ENCODE data around the gene ARPC4.

The ARPC4 gene

DNA sequence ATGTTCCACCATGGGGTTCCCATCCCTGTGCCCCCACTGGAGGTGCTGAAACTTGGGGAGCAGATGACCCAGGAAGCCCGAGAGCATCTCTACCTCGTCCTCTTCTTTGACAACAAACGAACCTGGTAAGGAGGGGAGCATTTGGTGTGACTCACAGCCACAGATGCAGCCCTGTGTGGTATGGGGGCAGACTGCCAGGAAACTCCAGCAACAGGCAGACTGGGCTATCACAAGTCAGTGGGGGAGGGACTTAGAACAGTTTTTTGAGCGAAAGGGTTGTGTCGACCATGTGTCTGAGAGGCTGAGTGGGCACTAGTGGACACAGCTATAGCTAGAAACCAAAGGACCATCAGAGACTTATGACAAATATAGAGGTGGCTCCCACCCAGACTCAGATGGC, 46.6 kb upstream of the ARPC4 start:
- TF ChIP-seq CREB1 (IDR thresholded peaks at IDR 0.05; ENCODE audit: low read depth) (no peak), EP300 (IDR thresholded peaks at IDR 0.05; ENCODE audit: borderline replicate concordance) (no peak), EGR1 (IDR thresholded peaks at IDR 0.05) (no peak), TEAD4 (IDR thresholded peaks at IDR 0.05) (no peak), RAD21 (IDR thresholded peaks at IDR 0.05; ENCODE audit: low read depth) (no peak), NFIC (IDR thresholded peaks at IDR 0.05) (no peak)
- TF ChIP-seq, protein P1, sequence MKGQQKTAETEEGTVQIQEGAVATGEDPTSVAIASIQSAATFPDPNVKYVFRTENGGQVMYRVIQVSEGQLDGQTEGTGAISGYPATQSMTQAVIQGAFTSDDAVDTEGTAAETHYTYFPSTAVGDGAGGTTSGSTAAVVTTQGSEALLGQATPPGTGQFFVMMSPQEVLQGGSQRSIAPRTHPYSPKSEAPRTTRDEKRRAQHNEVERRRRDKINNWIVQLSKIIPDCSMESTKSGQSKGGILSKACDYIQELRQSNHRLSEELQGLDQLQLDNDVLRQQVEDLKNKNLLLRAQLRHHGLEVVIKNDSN (IDR thresholded peaks at IDR 0.05), result no peak
- TF ChIP-seq, protein P2, sequence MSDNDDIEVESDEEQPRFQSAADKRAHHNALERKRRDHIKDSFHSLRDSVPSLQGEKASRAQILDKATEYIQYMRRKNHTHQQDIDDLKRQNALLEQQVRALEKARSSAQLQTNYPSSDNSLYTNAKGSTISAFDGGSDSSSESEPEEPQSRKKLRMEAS (IDR thresholded peaks at IDR 0.05), result no peak

DNA sequence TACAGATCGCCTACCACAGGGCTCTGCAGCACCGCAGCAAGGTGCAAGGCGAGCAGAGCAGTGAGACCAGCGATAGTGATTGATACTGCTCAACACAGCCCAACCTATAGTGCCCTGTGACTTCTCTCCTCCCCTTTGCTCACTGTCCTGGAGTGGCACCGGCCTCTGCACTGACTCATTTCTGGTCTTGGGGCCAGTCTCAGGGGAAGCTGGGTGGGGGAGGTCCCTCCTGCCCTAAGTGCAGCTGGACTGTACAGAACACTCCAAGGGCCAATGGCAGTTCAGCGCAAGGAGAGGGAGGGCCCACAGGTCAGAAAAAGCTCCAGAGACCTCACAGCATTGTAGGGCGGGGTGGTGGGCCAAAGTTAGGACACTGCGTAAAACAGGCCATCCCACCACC, 45.6 kb upstream of the ARPC4 start:
- TF ChIP-seq TCF12 (IDR thresholded peaks at IDR 0.05; ENCODE audit: low read depth) (no peak), ZBTB7A (IDR thresholded peaks at IDR 0.05; ENCODE audit: low read depth) (no peak), CREB1 (IDR thresholded peaks at IDR 0.05; ENCODE audit: low read depth) (no peak), RAD21 (IDR thresholded peaks at IDR 0.05; ENCODE audit: low read depth) (no peak), EGR1 (IDR thresholded peaks at IDR 0.05) (no peak), NFIC (IDR thresholded peaks at IDR 0.05) (no peak), TEAD4 (IDR thresholded peaks at IDR 0.05) (no peak), EP300 (IDR thresholded peaks at IDR 0.05; ENCODE audit: borderline replicate concordance) (no peak), CEBPB (IDR thresholded peaks at IDR 0.05) (no peak), FOXM1 (IDR thresholded peaks at IDR 0.05; ENCODE audit: borderline replicate concordance, low read depth) (no peak)
- TF ChIP-seq, protein P3, sequence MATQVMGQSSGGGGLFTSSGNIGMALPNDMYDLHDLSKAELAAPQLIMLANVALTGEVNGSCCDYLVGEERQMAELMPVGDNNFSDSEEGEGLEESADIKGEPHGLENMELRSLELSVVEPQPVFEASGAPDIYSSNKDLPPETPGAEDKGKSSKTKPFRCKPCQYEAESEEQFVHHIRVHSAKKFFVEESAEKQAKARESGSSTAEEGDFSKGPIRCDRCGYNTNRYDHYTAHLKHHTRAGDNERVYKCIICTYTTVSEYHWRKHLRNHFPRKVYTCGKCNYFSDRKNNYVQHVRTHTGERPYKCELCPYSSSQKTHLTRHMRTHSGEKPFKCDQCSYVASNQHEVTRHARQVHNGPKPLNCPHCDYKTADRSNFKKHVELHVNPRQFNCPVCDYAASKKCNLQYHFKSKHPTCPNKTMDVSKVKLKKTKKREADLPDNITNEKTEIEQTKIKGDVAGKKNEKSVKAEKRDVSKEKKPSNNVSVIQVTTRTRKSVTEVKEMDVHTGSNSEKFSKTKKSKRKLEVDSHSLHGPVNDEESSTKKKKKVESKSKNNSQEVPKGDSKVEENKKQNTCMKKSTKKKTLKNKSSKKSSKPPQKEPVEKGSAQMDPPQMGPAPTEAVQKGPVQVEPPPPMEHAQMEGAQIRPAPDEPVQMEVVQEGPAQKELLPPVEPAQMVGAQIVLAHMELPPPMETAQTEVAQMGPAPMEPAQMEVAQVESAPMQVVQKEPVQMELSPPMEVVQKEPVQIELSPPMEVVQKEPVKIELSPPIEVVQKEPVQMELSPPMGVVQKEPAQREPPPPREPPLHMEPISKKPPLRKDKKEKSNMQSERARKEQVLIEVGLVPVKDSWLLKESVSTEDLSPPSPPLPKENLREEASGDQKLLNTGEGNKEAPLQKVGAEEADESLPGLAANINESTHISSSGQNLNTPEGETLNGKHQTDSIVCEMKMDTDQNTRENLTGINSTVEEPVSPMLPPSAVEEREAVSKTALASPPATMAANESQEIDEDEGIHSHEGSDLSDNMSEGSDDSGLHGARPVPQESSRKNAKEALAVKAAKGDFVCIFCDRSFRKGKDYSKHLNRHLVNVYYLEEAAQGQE (IDR thresholded peaks at IDR 0.05; ENCODE audit: low read depth), result no peak
- TF ChIP-seq, protein P2 (IDR thresholded peaks at IDR 0.05), result no peak
- TF ChIP-seq, protein P1 (IDR thresholded peaks at IDR 0.05), result no peak

DNA sequence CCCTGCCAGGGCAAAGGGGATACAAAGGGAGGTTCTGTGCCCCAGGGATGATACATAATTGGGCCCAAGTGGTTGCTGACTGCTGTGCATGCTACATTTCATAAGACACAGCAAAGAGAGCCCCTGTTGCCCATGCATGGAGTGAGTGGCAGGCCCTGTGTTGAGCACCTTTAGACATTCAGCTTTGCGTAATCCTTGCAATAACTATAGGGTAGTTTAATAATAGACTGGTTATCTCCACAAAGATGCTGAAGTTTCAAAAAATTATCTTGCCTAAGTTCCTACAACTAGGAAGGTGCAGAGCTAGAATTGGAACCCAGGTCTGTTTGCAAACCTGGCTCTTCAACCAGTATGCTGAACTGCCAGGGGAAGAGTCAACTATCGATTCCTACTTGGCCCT, 44.9 kb upstream of the ARPC4 start:
- TF ChIP-seq TEAD4 (IDR thresholded peaks at IDR 0.05) (no peak), ZBTB7A (IDR thresholded peaks at IDR 0.05; ENCODE audit: low read depth) (no peak), EP300 (IDR thresholded peaks at IDR 0.05; ENCODE audit: borderline replicate concordance) (no peak), FOXM1 (IDR thresholded peaks at IDR 0.05; ENCODE audit: borderline replicate concordance, low read depth) (no peak), NFIC (IDR thresholded peaks at IDR 0.05) (no peak), TAF1 (IDR thresholded peaks at IDR 0.05; ENCODE audit: low read depth) (no peak), TCF12 (IDR thresholded peaks at IDR 0.05; ENCODE audit: low read depth) (no peak), CEBPB (IDR thresholded peaks at IDR 0.05) (no peak), EGR1 (IDR thresholded peaks at IDR 0.05) (no peak)
- TF ChIP-seq, protein P2 (IDR thresholded peaks at IDR 0.05), result no peak
- TF ChIP-seq, protein P1 (IDR thresholded peaks at IDR 0.05), result no peak

DNA sequence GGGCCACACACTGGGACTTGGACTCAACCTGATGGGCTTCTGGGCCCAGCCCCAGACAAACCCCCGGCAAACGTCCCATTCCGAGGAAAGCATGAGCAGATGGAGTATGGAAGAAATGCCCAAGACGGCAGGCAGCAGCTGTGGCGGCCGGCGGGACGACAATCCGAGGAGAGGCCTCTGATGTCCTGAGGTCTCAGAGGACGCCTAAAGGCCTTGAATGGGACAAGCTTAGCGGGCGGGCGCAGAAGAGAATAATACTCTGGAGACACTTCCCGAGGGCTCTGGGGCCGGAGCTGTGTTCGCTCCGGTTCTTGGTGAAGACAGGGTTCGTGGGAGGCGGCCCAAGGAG, 43.6 kb upstream of the ARPC4 start:
- TF ChIP-seq, protein P1 (IDR thresholded peaks at IDR 0.05), result no peak
- TF ChIP-seq RAD21 (IDR thresholded peaks at IDR 0.05; ENCODE audit: low read depth) (0 out of 2 replicates have a peak, but pooled peaks have one; percentile 13), TAF1 (IDR thresholded peaks at IDR 0.05; ENCODE audit: low read depth) (0 out of 2 replicates have a peak, but pooled peaks have one; percentile 27)

DNA sequence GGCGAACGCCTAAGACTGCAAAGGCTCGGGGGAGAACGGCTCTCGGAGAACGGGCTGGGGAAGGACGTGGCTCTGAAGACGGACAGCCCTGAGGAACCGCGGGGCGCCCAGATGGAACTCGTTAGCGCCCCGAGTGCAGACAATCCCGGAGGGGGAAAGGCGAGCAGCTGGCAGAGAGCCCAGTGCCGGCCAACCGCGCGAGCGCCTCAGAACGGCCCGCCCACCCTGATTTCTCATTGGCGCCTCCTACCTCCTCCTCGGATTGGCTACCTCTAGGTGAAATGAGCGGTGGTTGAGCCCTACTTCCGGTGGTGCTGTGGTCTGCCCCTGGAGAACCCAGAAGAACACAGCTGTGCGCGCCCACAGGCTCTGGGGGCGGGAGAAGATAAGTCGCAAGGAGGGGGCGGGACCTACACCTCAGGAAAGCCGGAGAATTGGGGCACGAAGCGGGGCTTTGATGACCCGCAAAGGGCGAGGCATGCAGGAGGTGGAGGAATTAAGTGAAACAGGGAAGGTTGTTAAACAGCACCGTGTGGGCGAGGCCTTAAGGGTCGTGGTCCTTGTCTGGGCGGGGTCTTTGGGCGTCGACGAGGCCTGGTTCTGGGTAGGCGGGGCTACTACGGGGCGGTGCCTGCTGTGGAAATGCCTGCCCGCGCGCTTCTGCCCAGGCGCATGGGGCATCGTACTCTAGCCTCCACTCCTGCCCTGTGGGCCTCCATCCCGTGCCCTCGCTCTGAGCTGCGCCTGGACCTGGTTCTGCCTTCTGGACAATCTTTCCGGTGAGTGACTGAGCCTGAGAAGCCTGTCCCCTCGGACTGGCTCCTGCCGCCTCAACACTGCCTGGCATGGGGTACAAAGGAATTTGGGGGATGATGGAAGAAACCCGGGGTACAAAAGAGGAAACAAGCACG, 43.0 kb upstream of the ARPC4 start, which contains the start of gene OGG1:
OGG1 (plus strand) TSS at position 308 of the 911 bp plus-strand sequence; CDS start at position 643, 335 bp downstream.
- TF ChIP-seq TAF1 (IDR thresholded peaks at IDR 0.05; ENCODE audit: low read depth) (no peak; the same call in 1 of the 2 replicates), NFIC (IDR thresholded peaks at IDR 0.05) (peak; percentile 91), YY1 (IDR thresholded peaks at IDR 0.05; ENCODE audit: low read depth) (no peak), TCF12 (IDR thresholded peaks at IDR 0.05; ENCODE audit: low read depth) (peak; percentile 19; the same call in 1 of the 2 replicates), CEBPB (IDR thresholded peaks at IDR 0.05) (no peak), TEAD4 (IDR thresholded peaks at IDR 0.05) (no peak), ZBTB7A (IDR thresholded peaks at IDR 0.05; ENCODE audit: low read depth) (peak; percentile 72; the same call in 1 of the 2 replicates), FOXM1 (IDR thresholded peaks at IDR 0.05; ENCODE audit: borderline replicate concordance, low read depth) (no peak), RAD21 (IDR thresholded peaks at IDR 0.05; ENCODE audit: low read depth) (no peak; the same call in 1 of the 2 replicates), EGR1 (IDR thresholded peaks at IDR 0.05) (peak; percentile 65; the same call in 1 of the 2 replicates), EP300 (IDR thresholded peaks at IDR 0.05; ENCODE audit: borderline replicate concordance) (no peak), CREB1 (IDR thresholded peaks at IDR 0.05; ENCODE audit: low read depth) (no peak)
- TF ChIP-seq, protein P3 (IDR thresholded peaks at IDR 0.05; ENCODE audit: low read depth), result no peak
- TF ChIP-seq, protein P2 (IDR thresholded peaks at IDR 0.05), result peak; percentile 88
- TF ChIP-seq, protein P1 (IDR thresholded peaks at IDR 0.05), result no peak

Data from Ishikawa (cell line).